IPS-15b (cell line): ENCODE measurements around the gene FAM110C.
"Not testable (repeated sequence)": the region's sequence is repeated elsewhere in the genome, so short reads cannot be mapped to it uniquely, and the experiment has no call there.

Experiments used
- H3K27me3 ChIP-seq: one replicate; pipeline ENCODE4 v1.6.1; 2013; ENCODE audit warnings: low read length; ENCODE audit not compliant: control insufficient read depth, insufficient read depth
- H3K36me3 ChIP-seq: one replicate; pipeline ENCODE4 v1.6.1; 2013; ENCODE audit warnings: low read length; ENCODE audit not compliant: control insufficient read depth, insufficient read depth
- H3K4me1 ChIP-seq: one replicate; pipeline ENCODE4 v1.6.1; 2013; ENCODE audit warnings: mild to moderate bottlenecking, low read length; ENCODE audit not compliant: control insufficient read depth, insufficient read depth
- H3K4me3 ChIP-seq: one replicate; pipeline ENCODE4 v1.5.1; 2013; ENCODE audit warnings: low read depth, low read length
- H3K9ac ChIP-seq: one replicate; pipeline ENCODE4 v1.6.1; 2013; ENCODE audit warnings: low read depth, mild to moderate bottlenecking, low read length
- H3K9me3 ChIP-seq: one replicate; pipeline ENCODE4 v1.6.1; 2013; ENCODE audit warnings: mild to moderate bottlenecking, low read length; ENCODE audit not compliant: control insufficient read depth, insufficient read depth

FAM110C gene

DNA sequence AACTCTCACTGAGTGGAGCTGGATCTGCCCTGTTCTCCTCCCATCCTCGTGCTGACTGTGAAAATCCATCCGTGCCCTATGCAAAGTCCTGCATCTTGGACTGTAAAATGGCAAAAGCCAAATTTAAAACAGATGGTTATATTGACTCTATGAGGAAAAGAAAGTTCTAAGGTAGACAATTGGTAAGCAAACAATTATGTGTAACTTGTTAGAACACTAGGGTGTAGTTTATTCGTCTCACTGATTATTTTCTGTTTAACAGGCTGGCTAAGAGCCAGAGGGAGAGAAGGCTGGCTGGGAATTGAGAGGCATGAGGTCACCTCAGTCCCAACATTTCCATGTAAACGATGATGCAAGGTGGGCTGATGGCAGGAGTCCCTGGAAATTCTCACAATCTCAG lies 26.0 kb downstream of the FAM110C start:
- H3K9me3 ChIP-seq, H3K4me1 ChIP-seq, H3K36me3 ChIP-seq, H3K4me3 ChIP-seq, H3K27me3 ChIP-seq, H3K9ac ChIP-seq: not testable (repeated sequence)

DNA sequence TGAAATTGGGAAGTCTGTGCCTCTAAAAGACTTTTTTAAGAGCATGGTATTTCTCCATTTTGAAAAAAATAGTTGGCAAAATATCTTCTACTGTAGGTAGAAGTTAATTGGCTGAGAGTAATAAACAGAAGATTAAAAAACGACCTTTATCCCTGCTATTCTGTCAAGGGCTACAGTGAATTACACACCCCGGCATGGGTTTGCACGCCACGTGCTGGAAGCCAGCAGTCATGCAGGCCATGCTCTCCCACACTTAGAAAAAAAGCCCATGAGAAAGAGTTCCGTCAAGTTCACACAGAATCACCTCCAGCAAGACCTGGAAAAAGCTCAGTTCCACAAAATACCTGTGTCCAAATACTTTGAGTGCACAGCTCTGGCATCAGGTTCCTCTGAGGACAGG lies 26.8 kb downstream of the FAM110C start:
- Histone ChIP-seq H3K36me3 (no peaks in the 10 kb centered on the region), H3K9ac (no peak overlapping the region), H3K4me3 (no peak overlapping the region), H3K9me3 (no peaks in the 10 kb centered on the region), H3K4me1 (no peaks in the 10 kb centered on the region), H3K27me3 (no peaks in the 10 kb centered on the region)

- no peaks in the 10 kb centered on the region for H3K4me1 ChIP-seq
- no peaks in the 10 kb centered on the region for H3K27me3 ChIP-seq
- no peaks in the 10 kb centered on the region for H3K9me3 ChIP-seq
- no peaks in the 10 kb centered on the region for H3K36me3 ChIP-seq
- no peak overlapping the region for H3K9ac ChIP-seq
- H3K4me3 ChIP-seq, result no peak overlapping the region
Measured at GRCh38 chr2:18402-19271, 27.7 kb downstream of the FAM110C start.

GRCh38 chr2:15916-16315 lies 30.4 kb downstream of the FAM110C start:
- not testable (repeated sequence) for H3K4me1 ChIP-seq, H3K9me3 ChIP-seq, H3K36me3 ChIP-seq, H3K27me3 ChIP-seq, H3K4me3 ChIP-seq, H3K9ac ChIP-seq

DNA sequence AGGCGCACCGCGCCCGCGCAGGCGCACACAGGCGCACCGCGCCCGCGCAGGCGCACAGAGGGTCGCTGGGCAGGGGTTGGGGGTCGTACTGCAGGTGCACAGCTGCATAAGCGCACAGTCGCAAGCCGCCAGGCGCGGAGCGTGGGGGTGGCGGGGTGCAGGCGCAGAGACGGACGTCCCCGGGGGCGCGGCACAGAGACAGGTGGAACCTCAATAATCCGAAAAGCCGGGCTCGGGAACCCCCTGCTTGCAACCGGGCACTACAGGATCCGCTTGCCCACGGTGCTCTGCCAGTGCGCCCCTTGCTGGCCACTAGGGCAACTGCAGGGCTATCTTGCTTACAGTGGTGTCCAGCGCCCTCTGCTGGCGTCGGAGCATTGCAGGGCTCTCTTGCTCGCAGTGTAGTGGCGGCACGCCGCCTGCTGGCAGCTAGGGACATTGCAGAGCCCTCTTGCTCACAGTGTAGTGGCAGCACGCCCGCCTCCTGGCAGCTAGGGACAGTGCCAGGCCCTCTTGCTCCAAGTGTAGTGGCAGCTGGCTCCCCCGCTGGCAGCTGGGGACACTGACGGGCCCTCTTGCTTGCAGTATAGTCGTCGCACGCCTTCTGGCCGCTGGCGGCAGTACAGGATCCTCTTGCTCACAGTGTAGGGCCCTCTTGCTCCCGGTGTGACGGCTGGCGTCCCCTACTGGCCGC lies 34.9 kb downstream of the FAM110C start:
- H3K36me3 ChIP-seq, result no peaks in the 10 kb centered on the region
- H3K4me1 ChIP-seq, result no peaks in the 10 kb centered on the region
- H3K27me3 ChIP-seq, result no peaks in the 10 kb centered on the region
- no peak overlapping the region for H3K9ac ChIP-seq
- H3K4me3 ChIP-seq, result no peak overlapping the region
- no peaks in the 10 kb centered on the region for H3K9me3 ChIP-seq

DNA sequence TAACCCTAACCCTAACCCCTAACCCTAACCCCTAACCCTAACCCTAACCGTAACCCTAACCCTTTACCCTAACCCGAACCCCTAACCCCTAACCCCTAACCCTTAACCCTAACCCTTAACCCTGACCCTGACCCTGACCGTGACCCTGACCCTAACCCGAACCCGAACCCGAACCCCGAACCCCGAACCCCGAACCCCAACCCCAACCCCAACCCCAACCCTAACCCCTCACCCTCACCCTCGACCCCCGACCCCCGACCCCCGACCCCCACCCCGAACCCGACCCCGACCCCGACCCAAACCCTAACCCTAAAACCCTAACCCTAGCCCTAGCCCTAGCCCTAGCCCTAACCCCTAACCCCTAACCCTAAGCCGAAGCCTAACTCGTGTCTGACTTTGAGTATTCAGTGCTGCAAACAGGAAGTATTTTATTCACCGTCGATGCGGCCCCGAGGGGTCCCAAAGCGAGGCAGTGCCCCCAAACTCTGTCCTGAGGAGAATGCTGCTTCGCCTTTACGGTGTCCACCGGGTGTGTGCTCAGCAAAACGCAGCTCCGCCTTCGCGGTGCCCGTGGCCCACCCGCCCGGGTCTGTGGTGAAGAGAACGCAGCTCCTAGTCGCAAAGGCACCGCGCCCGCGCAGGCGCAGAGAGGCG lies 36.0 kb downstream of the FAM110C start:
- no peak overlapping the region for H3K4me3 ChIP-seq

More for the DNA sequence above, 36.0 kb downstream of the FAM110C start:
- Histone ChIP-seq H3K9me3 (no peaks in the 10 kb centered on the region), H3K36me3 (no peaks in the 10 kb centered on the region), H3K27me3 (no peaks in the 10 kb centered on the region), H3K9ac (no peak overlapping the region), H3K4me1 (no peaks in the 10 kb centered on the region)
